Measurements from ENCODE around the gene TXNDC17.

DNA sequence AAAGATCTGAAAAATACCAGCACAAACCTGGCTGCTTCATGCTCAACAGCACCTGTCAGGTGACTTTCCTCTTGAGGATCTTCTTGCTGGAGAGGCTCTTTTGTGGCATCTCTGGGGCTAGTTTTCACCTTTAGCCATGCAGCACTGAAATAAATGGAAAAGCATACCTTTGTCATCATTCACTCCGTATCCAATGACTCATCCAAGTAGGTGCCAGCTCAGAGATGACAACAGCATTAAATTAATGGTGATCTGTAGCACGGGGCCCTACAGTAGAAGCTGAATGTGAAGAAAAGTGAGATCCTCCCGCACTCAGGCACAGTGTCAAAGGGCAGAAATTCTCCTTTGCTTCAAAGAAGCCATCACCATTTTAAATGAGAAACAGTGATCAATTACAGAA lies 32.5 kb upstream of the TXNDC17 start:
- TF ChIP-seq CTCF (IDR thresholded peaks at IDR 0.05) (no peak), ZNF423 (CRISPR knock-in tag; IDR thresholded peaks at IDR 0.05) (no peak), GABPB1 (CRISPR knock-in tag; IDR thresholded peaks at IDR 0.05) (no peak), ZBTB43 (CRISPR knock-in tag; IDR thresholded peaks at IDR 0.05) (no peak)
